NOMO-1 treated with dmso at 0.1 percent for 144 hours (cell line): ENCODE measurements around the gene SGK1.
"Not testable (repeated sequence)": the region's sequence is repeated elsewhere in the genome, so short reads cannot be mapped to it uniquely, and the experiment has no call there.

Experiments
- DNase-seq: peaks from one replicate; lab custom pipeline; 2025; ENCODE audit not compliant: unreplicated experiment; lab: John Stamatoyannopoulos, UW

Gene SGK1

DNA sequence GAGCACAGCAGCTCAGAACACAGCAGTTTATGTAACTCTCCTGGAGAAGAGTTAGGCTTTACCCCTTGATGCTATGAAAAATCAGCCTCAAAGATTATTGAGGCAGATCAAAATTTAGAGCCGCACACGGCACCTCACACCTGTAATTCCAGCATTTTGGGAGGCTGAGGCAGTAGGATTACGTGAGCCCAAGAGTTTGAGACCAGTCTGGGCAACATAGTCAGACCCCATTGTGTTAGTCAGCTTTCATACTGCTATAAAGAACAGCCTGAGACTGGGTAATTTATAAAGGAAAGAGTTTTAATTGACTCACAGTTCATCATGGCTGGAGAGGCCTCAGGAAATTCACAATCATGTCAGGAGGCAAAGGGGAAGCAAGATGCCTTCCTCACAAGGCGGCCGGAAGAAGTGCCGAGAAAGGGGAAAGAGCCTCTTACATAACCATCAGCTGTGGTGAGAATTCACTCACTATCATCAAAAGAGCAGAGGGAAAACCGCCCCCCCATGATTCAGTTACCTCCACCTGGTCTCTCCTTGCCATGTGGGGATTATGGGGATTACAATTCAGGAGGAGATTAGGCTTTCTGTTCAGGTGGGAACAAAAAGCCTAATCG is 87.7 kb downstream of the SGK1 start:
- peak; percentile 78 for DNase-seq

DNA sequence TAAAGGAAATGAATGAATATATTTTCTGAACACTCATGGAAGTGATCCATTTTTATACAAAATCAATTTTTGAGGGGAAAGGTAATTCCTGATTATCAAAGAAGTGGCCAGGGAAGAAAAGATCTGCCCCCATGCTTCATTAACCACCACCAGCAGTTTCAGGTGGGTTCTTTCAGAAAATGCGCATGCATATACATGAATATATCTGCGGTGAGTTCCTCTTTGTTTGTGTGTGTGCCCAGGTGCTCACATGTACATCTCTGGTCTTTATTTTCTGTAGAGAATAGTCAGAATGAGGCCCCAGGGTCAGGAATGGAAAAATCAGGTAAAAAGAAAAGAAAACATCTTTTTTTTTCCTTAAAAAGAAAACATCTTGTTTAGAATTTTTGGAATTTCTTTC is 88.4 kb downstream of the SGK1 start:
- no peak for DNase-seq

GRCh38 chr6:134223796-134224420 is 94.0 kb downstream of the SGK1 start:
- no peak for DNase-seq

DNA sequence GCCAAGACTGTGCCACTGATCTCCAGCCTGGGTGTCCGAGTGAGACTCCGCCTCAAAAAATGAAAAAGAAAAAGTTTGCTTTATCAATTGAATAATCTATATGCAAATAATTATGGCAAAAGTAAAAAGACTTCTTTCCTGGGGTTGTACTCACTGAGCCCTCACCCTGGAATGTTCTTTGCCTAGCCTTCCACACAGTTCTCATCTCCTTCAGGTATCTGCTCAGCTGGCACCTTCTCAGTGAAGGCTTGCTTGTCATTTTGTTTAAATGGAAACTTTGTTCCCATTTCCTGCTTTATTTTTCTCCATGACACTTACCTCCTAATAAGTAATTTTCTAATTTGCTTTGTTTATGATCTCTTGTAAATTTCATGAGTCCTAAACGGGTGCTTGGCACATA is 96.7 kb downstream of the SGK1 start:
- no peak for DNase-seq

- DNase-seq: no peak
Observed at GRCh38 chr6:134217798-134218140, 100.1 kb downstream of the SGK1 start.

DNA sequence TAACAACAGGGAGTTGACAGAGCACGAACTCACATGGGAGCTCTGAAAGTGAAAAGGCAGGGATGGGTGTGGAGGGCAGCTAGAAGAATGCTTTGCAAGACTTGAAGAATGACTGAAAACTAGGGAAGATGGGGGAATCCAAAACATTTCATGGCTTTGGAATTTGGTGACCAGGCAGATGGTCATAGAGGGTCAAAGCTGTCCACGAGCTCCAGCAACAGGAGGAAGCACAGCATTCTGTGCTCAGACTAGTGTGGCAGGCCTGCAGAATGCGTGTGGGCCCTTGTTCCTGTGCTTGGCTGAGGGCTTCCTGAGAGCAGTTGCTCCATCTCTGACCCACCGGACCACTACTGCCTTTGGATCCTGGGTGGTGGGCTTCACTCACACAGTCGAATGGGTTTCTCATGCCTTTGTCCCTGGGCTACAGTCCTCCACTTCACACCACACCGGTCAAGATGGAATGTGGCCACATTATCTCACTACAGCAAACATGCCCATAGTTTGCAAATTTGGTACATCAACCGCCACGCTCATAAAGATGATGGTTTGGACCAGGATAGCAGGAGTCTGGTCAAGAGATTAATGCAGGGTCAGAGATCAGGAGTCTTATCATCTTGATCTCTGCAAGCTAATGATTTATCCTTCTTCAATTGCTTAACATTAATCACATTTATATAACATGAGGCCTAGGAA is 100.7 kb downstream of the SGK1 start:
- DNase-seq: no peak

- DNase-seq: peak; percentile 64
Observed at GRCh38 chr6:134216301-134217010, 101.5 kb downstream of the SGK1 start.

GRCh38 chr6:134213410-134213809 is 104.5 kb downstream of the SGK1 start:
- DNase-seq: not testable (repeated sequence)

DNA sequence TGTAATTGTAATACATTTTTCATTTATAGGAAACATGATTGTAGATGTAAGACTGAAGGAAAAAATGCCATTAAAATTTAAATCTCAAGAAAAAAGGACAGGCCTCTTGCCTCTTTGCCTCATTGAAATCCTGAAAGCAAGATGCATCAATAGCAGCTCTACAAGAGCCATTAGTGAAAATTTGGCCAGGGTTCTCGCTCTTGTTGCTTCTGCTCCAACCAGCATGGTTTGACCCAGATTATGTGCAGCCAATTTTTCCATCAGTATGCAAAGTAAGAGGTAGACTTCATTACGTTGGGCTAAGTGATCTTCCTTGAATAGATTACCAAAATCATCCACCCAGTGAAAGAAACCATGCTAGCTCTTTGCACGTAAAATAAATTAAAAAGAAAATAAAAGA is 106.6 kb downstream of the SGK1 start:
- DNase-seq: no peak

DNA sequence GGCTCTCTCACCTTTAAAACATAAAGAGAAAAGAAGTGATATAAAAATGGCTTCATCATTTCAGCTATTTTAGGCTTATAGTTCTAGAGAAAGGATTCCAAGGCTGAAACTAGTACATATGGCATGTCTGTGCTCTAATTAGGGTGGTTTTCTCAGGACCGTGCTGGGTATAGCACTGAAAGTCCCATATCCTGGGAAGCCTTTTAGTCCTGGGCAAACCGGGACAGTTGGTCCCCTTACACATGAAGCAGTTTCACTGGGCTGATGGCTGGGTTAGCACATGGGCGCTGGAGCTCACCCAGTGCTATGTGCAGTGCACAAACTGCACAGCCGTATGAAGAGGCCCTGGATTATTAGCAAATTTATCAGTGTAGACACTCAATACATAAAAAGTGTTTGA is 110.5 kb downstream of the SGK1 start:
- no peak for DNase-seq

DNA sequence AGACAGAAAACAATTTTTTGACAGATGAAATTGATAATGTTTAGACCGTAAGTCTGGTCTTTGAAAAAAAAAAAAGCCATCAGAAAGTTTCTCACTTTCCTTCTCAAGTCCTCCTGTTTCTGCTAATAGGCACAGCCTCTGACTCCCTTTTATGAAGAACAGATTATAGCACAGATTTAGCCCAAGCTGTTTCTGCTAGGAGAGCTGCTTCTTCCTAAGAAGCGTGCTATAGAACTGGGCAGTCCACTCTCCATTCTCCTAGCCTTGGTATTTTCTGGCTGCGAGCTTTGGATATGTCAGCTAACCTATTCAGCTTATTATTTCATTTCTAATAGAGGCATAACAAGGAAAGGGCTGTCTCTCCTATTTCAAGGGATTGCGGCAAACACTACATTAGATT is 112.5 kb downstream of the SGK1 start:
- DNase-seq: no peak

DNA sequence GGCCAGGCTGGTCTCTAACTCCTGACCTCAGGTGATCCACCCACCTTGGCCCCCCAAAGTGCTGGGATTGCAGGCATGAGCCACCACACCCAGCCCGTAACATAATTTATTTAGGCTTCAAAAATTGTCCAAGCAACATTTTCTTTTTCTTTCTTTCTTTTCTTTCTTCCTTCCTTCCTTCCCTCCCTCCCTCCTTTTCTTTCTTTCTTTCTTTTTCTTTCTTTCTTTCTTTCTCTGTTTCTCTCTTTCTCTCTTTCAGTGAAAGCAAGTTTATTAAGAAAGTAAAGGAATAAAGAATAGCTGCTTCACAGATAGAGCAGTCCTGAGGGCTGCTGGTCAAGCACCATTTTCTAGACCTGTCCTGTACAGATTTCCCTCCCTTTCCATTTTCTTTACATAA is 113.2 kb downstream of the SGK1 start:
- DNase-seq: not testable (repeated sequence)

- no peak for DNase-seq
Observed at GRCh38 chr6:134204031-134204430, 113.9 kb downstream of the SGK1 start.

DNA sequence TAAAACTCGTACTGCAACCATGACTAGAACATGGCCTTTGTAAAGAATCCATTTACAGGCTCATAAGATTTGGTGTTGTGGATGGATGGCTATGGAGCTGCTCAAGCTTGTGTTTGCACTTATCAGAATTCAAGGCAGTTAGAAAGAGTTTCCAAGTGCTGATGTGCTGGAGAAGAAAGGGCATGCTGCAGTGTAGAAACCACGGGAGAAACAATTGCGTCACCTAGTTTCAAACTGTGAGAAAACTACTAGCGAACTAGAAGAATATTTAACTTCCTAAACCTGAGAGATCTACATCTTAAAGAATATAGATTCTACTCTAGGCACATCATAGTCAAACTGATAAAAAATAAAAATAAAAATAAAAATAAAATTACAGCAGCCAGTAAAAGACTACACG is 116.2 kb downstream of the SGK1 start:
- no peak for DNase-seq

DNA sequence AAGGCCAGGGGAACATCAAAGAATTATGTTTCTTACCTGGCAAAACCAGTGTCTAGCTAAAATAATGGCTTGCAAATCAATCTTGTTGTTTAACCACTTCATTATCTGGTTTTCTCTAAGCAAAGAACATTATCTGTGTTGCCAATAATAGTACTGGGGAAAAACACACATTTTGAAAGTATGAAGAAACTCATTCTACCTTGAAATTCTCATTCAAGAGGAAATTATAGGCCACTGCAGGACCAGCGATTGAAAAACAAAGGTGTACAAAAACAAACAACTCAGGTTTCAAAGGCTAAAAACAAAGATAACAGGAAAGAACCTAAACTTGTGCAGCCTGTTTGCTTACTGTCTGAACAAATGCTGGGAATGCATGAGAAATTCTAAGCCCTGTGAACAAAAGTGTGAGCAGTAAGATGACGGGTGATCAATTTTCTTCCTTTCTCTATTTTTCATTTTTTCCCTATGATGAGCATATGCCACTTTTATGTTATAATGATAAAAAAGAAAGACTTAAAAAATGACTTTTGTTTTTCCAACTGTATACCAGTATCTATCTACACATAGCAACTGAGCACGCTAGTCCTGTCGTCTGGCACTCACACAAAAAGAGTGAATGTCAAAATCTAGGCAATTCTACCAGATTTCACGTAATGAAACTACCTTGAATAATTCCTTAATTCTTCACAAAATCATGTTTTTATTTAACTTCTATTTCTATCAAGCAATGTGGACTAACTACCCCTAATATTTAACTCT is 117.9 kb downstream of the SGK1 start:
- DNase-seq: no peak

GRCh38 chr6:134198093-134198492 is 119.8 kb downstream of the SGK1 start:
- no peak for DNase-seq

DNA sequence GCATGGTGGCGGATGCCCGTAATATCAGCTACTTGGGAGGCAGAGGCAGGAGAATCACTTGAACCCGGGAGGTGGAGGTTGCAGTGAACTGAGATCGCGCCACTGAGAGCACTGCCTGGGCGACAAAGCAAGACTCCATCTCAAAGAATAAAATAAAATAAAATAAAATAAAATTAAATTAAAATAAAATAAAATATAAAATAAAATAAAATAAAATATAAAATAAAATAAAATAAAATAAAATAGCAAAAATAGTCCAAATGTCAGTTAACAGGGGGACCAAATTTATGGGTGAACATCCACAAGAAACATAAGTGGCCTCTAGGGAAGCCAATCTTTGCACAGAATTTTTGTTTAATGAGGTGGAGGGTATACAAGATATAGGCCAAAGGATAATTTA is 120.2 kb downstream of the SGK1 start:
- not testable (repeated sequence) for DNase-seq

DNA sequence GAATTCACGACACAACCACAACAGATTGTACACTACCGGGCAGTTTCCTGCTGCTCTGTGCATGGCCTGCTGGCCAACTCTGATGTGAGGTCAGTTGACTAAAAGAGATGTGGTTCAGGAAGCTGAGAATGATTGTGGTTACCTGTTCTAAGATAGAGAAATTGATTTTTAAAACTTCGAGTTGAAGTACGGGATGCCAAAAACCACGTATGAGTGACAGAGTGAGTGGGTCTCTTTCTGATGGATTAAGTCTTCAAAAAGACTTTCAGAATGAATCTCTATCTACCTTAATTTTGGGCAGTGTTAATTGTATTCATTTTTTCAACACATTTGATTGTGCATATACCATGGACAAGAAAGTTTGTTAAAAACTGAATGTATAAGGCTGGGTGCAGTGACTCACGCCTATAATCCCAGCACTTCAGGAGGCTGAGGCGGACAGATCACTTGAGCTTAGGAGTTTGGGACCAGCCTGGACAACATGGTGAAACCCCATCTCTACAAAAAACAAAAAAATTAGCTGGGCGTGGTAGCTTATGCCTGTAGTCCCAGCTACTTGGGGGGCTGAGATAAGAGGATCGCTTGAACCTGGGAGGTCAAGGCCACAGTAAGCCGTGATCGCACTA is 121.2 kb downstream of the SGK1 start:
- no peak for DNase-seq

DNA sequence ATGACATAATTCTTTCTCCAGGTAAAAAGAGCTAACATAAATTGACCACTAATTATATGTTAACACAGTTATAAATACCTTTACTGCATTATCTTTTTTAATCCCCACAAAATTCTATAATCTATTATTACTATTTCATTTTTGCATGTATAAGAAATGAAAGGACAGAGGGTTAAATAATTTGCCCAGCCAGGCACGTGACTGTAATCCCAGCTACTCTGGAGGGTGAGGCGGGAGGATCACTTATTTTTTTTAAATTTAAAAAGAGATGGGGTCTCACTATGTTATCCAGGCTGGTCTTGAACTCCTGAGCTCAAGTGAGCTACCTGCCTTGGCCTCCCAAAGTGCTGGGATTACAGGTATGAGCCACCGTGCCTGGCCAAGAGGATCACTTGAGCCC is 121.9 kb downstream of the SGK1 start:
- no peak for DNase-seq

DNA sequence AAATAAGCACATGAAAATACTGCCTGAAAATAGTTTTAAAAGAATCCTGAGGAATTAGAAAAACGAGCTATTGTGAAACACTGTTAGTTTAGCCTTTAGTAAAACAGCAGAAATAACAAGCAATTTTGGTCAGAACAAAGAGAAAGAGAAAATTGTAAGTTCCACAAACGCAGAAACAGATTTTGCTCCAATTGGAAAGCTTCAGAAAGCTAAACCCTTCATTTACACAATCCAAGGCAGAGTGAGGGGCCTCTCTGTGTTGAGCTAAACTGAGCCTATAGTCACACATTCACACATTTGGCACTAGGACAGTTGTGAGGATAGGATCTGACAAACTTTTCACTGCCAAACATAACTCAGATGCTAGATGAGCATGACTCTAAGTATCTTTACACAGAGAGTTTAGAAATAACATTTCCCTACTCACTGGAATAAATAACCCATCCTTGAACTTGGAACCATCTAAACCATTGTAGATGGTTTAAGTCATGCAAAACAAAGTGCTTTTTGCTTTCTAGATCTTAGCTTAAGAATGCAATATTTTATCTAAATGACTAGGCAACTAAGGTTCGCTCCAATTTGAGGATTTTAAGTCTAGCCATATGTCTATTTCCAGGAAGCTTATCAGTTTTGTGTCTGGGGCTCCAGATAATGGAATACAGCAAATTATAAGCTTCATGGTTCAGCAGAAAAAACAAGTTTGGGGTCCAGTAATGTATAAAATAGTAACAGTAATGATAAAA is 122.6 kb downstream of the SGK1 start:
- DNase-seq: no peak
